C4-2B (cell line): ENCODE results near the gene CDKN2B-AS1.

ENCODE experiments used
- H3K27ac ChIP-seq: fragments of 450-650 bp; 2 replicates; pipeline ENCODE4 v1.5.1; 2017
- CTCF ChIP-seq: fragments of 450-650 bp; conservative IDR thresholded peaks from 2 replicates; pipeline ENCODE4 v1.5.1; 2017; ENCODE audit warnings: mild to moderate bottlenecking
- ZFX ChIP-seq: fragments of 450-650 bp; IDR thresholded peaks from 2 replicates; pipeline ENCODE4 v1.6.1; 2017

Gene CDKN2B-AS1

GRCh38 chr9:22165144-22165543 is 170.6 kb downstream of the CDKN2B-AS1 start:
- TF ChIP-seq ZFX, result no peak
- no peak overlapping the region for H3K27ac ChIP-seq

- no peak overlapping the region for H3K27ac ChIP-seq
- no peak for TF ChIP-seq ZFX
- no peak for TF ChIP-seq CTCF
These were observed 174.7 kb downstream of the CDKN2B-AS1 start for GRCh38 chr9:22169243-22169642.

- no peak overlapping the region for H3K27ac ChIP-seq
- TF ChIP-seq ZFX (no peak), CTCF (no peak)
These were observed 175.3 kb downstream of the CDKN2B-AS1 start for GRCh38 chr9:22169727-22170503.
